GM18909 (cell line): ENCODE data around the gene ANO7.

ENCODE experiments used
- ATAC-seq: cut with Tn5 transposase; IDR thresholded peaks from one replicate; pipeline ENCODE4 v1.9.1; 2021; ENCODE audit warnings: mild to moderate bottlenecking; ENCODE audit not compliant: unreplicated experiment, poor library complexity

Gene ANO7

GRCh38 chr2:241204010-241204384 lies 15.5 kb downstream of the ANO7 start:
- no peak for ATAC-seq

GRCh38 chr2:241204490-241204889 lies 16.0 kb downstream of the ANO7 start:
- no peak for ATAC-seq

- ATAC-seq = no peak
Measured at GRCh38 chr2:241205086-241205485, 16.6 kb downstream of the ANO7 start.

- no peak for ATAC-seq
Measured at GRCh38 chr2:241207151-241207550, 18.7 kb downstream of the ANO7 start.

GRCh38 chr2:241207641-241208040 lies 19.2 kb downstream of the ANO7 start:
- no peak for ATAC-seq

GRCh38 chr2:241208058-241208457 lies 19.6 kb downstream of the ANO7 start:
- no peak for ATAC-seq

- no peak for ATAC-seq
Measured at GRCh38 chr2:241209271-241209670, 20.8 kb downstream of the ANO7 start.

- ATAC-seq = no peak
Measured at GRCh38 chr2:241211276-241211675, 22.8 kb downstream of the ANO7 start.

- ATAC-seq = no peak
Measured at GRCh38 chr2:241213041-241213440, 24.6 kb downstream of the ANO7 start.

GRCh38 chr2:241213567-241213966 lies 25.1 kb downstream of the ANO7 start:
- ATAC-seq = no peak

GRCh38 chr2:241214209-241214608 lies 25.7 kb downstream of the ANO7 start:
- ATAC-seq = no peak

- no peak for ATAC-seq
Measured at GRCh38 chr2:241214766-241215165, 26.3 kb downstream of the ANO7 start.

GRCh38 chr2:241215421-241215820 lies 26.9 kb downstream of the ANO7 start:
- no peak for ATAC-seq

GRCh38 chr2:241216211-241216761 lies 27.8 kb downstream of the ANO7 start:
- no peak for ATAC-seq

- ATAC-seq = peak; percentile 43
Measured at GRCh38 chr2:241217320-241218031, 29.0 kb downstream of the ANO7 start.

- no peak for ATAC-seq
Measured at GRCh38 chr2:241218131-241219029, 29.9 kb downstream of the ANO7 start.

GRCh38 chr2:241219030-241219382 lies 30.5 kb downstream of the ANO7 start:
- ATAC-seq = no peak

GRCh38 chr2:241219856-241220356 lies 31.4 kb downstream of the ANO7 start:
- ATAC-seq = no peak

- ATAC-seq = no peak
Measured at GRCh38 chr2:241223211-241224017, 34.9 kb downstream of the ANO7 start.
